GM18867 (cell line): Measurements from ENCODE around the gene AKAP13.

Source experiments
- ATAC-seq: cut with Tn5 transposase; IDR thresholded peaks from one replicate; pipeline ENCODE4 v1.9.1; 2021; ENCODE audit warnings: mild to moderate bottlenecking, moderate library complexity; ENCODE audit not compliant: unreplicated experiment

The AKAP13 gene

GRCh38 chr15:85496551-85497171 lies 116.3 kb downstream of the AKAP13 start:
- no peak for ATAC-seq

DNA sequence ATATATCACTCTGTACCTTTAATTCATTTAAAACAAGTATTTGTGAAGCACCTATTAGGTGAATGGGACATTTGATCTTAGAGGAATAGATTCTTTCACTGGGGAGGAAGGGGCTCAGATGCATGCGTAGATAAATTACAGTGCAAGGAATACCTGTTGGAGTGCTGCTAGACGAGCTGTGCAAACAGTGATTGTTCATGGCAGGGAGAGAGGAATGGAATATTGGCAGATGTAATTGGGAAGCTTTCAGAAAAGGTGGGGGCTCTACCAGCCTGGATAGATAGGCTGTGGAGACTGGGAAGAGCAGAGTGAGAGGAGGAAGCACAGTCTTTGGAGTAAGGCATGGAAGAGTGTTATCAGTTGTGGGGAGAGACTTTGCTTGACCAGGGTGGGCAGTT lies 116.8 kb downstream of the AKAP13 start:
- no peak for ATAC-seq

GRCh38 chr15:85498471-85498870 lies 118.1 kb downstream of the AKAP13 start:
- ATAC-seq: no peak

GRCh38 chr15:85499371-85499887 lies 119.0 kb downstream of the AKAP13 start:
- ATAC-seq: no peak

- no peak for ATAC-seq
Observed at GRCh38 chr15:85500060-85500708, 119.8 kb downstream of the AKAP13 start.

GRCh38 chr15:85500729-85501128 lies 120.3 kb downstream of the AKAP13 start:
- ATAC-seq: no peak

GRCh38 chr15:85501574-85501973 lies 121.2 kb downstream of the AKAP13 start:
- no peak for ATAC-seq

DNA sequence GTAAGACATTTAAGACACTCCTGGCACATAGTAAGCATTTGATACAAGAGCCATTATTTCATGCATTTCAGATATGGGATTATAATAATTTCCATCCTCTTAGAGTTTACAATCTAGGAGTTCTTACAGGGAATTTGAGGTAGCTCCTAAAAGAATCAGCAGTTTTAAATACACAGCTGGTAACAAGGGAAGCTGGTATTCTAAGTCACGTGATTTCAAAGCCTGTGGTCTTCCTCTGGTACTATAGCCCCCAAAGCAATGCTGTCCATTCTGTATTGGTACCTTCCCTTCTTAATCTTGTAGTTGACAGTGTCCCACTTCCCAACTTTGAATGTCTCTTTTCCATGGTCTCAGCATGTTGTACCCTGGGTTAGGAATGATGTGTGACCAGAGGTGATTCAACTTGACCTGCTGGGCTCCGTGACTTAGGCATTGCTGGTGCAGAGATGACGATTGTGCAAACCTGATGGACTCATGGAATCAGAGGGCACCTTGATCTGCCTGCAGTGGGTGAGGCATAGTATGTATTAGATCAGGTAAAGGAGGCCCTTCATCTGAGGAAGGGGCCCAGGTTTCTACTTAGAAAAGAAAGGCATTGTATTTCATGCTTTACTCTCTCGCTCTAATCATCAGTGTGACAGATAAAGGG lies 122.9 kb downstream of the AKAP13 start:
- ATAC-seq: no peak

- ATAC-seq: no peak
Observed at GRCh38 chr15:85504749-85505676, 124.6 kb downstream of the AKAP13 start.

- ATAC-seq: no peak
Observed at GRCh38 chr15:85507114-85507513, 126.7 kb downstream of the AKAP13 start.

- no peak for ATAC-seq
Observed at GRCh38 chr15:85509973-85510372, 129.6 kb downstream of the AKAP13 start.

DNA sequence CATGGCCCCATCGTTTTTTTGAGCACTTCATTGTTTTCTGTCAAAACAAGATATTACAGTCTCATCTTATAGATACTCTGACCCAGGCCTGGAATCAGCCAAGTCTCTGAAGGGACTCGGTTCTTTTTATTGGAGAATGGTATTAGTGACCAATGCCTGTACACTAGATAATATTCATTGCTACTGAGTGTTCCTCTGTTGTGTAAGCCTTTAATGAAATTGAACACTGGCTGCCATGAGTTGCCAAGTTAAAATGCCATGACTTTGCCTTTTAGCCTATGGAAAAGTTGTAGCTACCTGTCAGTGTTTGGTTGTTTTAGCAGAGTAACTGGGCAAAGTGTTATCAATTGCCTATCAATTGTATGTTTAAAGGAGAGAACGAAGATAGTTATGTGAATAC lies 134.0 kb downstream of the AKAP13 start:
- ATAC-seq: no peak

DNA sequence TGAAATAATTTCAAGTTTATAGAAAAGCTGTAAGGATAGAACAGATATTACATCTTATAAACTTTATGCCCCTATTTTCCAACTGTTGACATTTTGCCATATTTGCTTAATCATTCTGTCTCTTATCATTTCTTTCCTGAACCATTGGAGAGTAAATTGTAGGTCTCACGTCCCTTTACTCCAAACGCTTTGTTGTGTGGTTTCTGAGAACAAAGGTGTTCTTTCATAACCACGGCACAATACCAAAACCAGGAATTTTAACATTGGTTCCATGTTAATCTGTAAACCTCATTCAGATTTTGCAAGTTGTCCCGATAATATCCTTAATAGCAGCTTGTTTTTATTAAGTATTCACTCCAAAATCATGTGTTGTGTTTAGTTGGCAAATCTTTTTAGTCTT lies 134.8 kb downstream of the AKAP13 start:
- no peak for ATAC-seq

DNA sequence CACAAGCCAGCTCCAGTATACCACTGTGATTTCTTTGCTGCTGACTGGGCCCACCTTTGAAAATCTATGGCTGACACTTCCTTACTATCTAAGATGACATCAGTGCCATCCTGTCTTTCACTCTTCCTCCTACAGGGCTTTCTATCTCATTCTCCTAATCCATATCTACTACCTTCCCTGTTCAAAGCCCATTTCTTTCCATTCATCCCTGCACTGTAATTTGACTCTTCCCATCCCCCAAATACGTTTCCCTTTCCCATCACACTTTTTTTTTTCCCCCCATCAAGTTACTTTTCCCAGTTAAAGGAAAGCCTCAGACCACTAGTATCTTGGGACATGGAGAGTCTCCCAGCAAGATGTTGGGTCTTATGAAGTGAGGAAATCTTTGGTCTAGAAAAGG lies 136.7 kb downstream of the AKAP13 start:
- ATAC-seq: no peak

- no peak for ATAC-seq
Observed at GRCh38 chr15:85518979-85519761, 138.8 kb downstream of the AKAP13 start.

DNA sequence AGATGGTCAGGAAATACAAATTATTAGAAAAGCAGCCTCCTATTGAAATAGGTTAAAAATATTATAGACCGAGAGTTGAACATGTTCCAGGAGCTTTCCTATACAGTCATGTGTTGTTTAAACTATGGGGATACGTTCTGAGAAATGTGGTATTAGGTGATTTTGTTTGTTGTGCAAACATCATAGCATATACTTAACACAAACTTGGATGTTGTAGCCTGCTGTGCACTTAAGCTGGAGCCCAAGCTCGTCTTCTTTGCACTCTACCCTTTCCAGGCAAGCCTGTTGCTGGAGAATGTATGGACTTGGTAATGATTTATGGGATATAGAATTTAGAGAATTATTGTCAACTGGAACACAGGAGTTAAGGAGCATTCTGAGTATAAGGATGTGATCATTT lies 140.2 kb downstream of the AKAP13 start:
- no peak for ATAC-seq

DNA sequence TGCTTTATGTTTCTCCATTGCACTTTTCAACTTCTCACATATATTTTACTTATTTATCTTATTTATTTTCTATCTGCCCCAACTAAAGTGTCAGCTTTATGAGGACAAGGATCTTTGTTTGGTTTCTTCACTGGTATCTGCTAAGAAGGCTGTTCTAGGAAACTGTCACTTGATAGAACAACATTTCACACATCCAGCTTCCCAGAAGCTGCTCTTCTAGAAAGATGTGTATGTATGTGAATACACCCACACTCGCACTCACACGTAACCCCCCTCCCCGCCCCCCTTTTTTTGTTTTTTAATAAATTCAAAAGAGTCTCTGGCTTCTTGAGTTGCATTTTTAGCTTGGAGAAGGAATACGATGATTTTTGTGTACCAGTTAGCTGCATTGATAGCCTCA lies 143.1 kb downstream of the AKAP13 start:
- ATAC-seq: no peak

- ATAC-seq: no peak
Observed at GRCh38 chr15:85525755-85526154, 145.4 kb downstream of the AKAP13 start.

GRCh38 chr15:85527895-85528294 lies 147.5 kb downstream of the AKAP13 start:
- ATAC-seq: no peak

DNA sequence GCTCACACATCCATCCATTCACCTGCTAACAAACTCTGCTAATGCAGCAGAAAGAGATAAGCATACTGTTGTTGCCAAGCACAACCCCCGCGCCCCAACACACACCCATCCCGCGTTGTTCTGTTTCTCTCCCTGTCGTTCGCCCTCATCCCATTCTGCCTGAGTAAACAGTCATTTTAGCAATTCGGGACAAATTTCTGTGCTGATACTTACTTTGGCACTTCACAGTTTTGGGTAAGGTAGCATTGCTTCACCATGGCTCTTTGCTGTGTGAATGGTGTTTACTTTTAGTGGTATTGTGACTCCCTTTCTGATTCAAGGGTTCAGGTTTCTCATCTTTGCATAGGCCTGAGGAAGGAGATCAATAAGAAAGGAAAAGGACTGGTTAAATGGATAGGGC lies 149.7 kb downstream of the AKAP13 start:
- no peak for ATAC-seq
